Left lung (tissue), 10 donors: ENCODE measurements around the gene FRY. TPM values are rescaled to one million over a fixed set of nuclear protein-coding genes. Genes with fewer than 3 reads are reported as not detected.
"Not testable (repeated sequence)": the region's sequence is repeated elsewhere in the genome, so short reads cannot be mapped to it uniquely, and the experiment has no call there.

Experiments
- ATAC-seq: fragments of 200-7000 bp; cut with Tn5 transposase; one replicate; pipeline ENCODE4 v1.9.1; 2020; ENCODE audit warnings: moderate library complexity
- DNase-seq, 4 donors: peaks; one replicate each; pipeline ENCODE4 v3.0.0-alpha.2; 2013 to 2020
- H3K27ac ChIP-seq, 2 donors: fragments of 200-600 bp; sonication (generic) in 1 of 2; one replicate each; pipeline versions ENCODE4 v1.5.0 to v1.8.0; 2020 to 2021
- H3K27me3 ChIP-seq, 2 donors: fragments of 200-600 bp; sonication (generic) in 1 of 2; one replicate each; pipeline versions ENCODE4 v1.5.0 to v1.8.0; 2020 to 2021
- H3K36me3 ChIP-seq, 2 donors: fragments of 200-600 bp; sonication (generic) in 1 of 2; one replicate each; pipeline versions ENCODE4 v1.5.0 to v1.8.0; 2020 to 2021
- H3K4me1 ChIP-seq, 2 donors: fragments of 200-600 bp; one replicate each; pipeline ENCODE4 v1.8.0; 2021
- H3K4me3 ChIP-seq, 2 donors: fragments of 200-600 bp; sonication (generic) in 1 of 2; one replicate each; pipeline versions ENCODE4 v1.5.0 to v1.8.0; 2020 to 2021; ENCODE audit warnings: mild to moderate bottlenecking in 1 of 2
- H3K9me3 ChIP-seq, 2 donors: fragments of 200-600 bp; sonication (generic) in 1 of 2; one replicate each; pipeline versions ENCODE4 v1.5.0 to v1.8.0; 2020 to 2021
- CTCF ChIP-seq, 2 donors: fragments of 200-600 bp; sonication (generic) in 1 of 2; IDR thresholded peaks; one replicate each; pipeline versions ENCODE4 v1.5.0 to v1.8.0; 2021; ENCODE audit warnings: antibody characterized with exemption in 2 of 2
- intact Hi-C, 2 donors: fragments of 100-400 bp; cut with DNase I; formaldehyde crosslinking; loops; one replicate each; pipeline versions ENCODE4 v1.11.2 to v1.14.2; 2022
- polyA plus RNA-seq, 6 donors: library from polyadenylated mRNA; unstranded; fragments of 120-200 nt; gene quantifications; one replicate each; pipeline ENCODE4 v1.2.1, GENCODE V29; 2013; ENCODE audit not compliant: insufficient read length in 6 of 6
- total RNA-seq, 2 donors: library from RNA; stranded (reverse); fragmentation: NEBNext Ultra II Directional; extraction: Animal tissue kit (Norgen Biotek cat#: 25700); gene quantifications; one replicate each; pipeline ENCODE4 v1.2.1, GENCODE V29; 2021
- donor health status: DM: no; HTN: yes; CAD: no.
- donor health status: DM: no; HTN: no; CAD: no.

FRY gene
- total and polyA plus RNA-seq, 8 donors, result 41.6 to 53.4 (median 49.2) TPM

GRCh38 chr13:32047088-32047487 is 15.5 kb downstream of the FRY start:
- intact Hi-C loops, result no loop called here
- DNase-seq (no peak), ATAC-seq (no peak)
- TF ChIP-seq CTCF (IDR thresholded peaks at IDR 0.05), result no peak
- Histone ChIP-seq H3K4me1 (peaks cover 4 to 39% of the 10 kb centered on the region in 2 donors), H3K27me3 (no peaks in the 10 kb centered on the region), H3K4me3 (no peak overlapping the region), H3K9me3 (no peaks in the 10 kb centered on the region), H3K27ac (peak overlapping the region in 1 of 2 donors; percentile 79), H3K36me3 (no peaks in the 10 kb centered on the region)

GRCh38 chr13:32047793-32048192 is 16.2 kb downstream of the FRY start:
- no peak for TF ChIP-seq CTCF (IDR thresholded peaks at IDR 0.05)
- no peak for DNase-seq
- peaks cover 4 to 39% of the 10 kb centered on the region in 2 donors for H3K4me1 ChIP-seq
- no peaks in the 10 kb centered on the region for H3K27me3 ChIP-seq
- no peaks in the 10 kb centered on the region for H3K9me3 ChIP-seq
- intact Hi-C loops, result no loop called here
- no peak for ATAC-seq
- no peak overlapping the region for H3K4me3 ChIP-seq
- H3K36me3 ChIP-seq, result no peaks in the 10 kb centered on the region
- H3K27ac ChIP-seq, result peak overlapping the region in 1 of 2 donors; percentile 79

GRCh38 chr13:32048816-32049215 is 17.2 kb downstream of the FRY start:
- no peak for TF ChIP-seq CTCF (IDR thresholded peaks at IDR 0.05)
- Histone ChIP-seq H3K4me1 (peaks cover 4 to 39% of the 10 kb centered on the region in 2 donors), H3K36me3 (no peaks in the 10 kb centered on the region), H3K9me3 (no peaks in the 10 kb centered on the region), H3K4me3 (no peak overlapping the region), H3K27ac (peak overlapping the region in 1 of 2 donors; percentile 79), H3K27me3 (no peaks in the 10 kb centered on the region)
- DNase-seq (no peak), ATAC-seq (no peak)
- intact Hi-C loops, result no loop called here

- Histone ChIP-seq H3K4me1 (peaks cover 4 to 31% of the 10 kb centered on the region in 2 donors), H3K9me3 (no peaks in the 10 kb centered on the region), H3K36me3 (no peaks in the 10 kb centered on the region), H3K4me3 (no peak overlapping the region), H3K27me3 (no peaks in the 10 kb centered on the region), H3K27ac (no peak overlapping the region)
- DNase-seq (no peak), ATAC-seq (no peak)
- TF ChIP-seq CTCF (IDR thresholded peaks at IDR 0.05), result no peak
- intact Hi-C loops, result no loop called here
These were observed 19.6 kb downstream of the FRY start for GRCh38 chr13:32051156-32051555.

GRCh38 chr13:32056316-32056715 is 24.7 kb downstream of the FRY start:
- DNase-seq (no peak), ATAC-seq (no peak)
- TF ChIP-seq CTCF (IDR thresholded peaks at IDR 0.05), result no peak
- H3K4me3 ChIP-seq, result no peak overlapping the region
- H3K27ac ChIP-seq, result no peak overlapping the region
- H3K4me1 ChIP-seq, result no peaks in the 10 kb centered on the region
- no peaks in the 10 kb centered on the region for H3K27me3 ChIP-seq
- H3K36me3 ChIP-seq, result no peaks in the 10 kb centered on the region
- intact Hi-C loops, result no loop called here
- H3K9me3 ChIP-seq, result no peaks in the 10 kb centered on the region

GRCh38 chr13:32057325-32057724 is 25.8 kb downstream of the FRY start:
- DNase-seq, H3K9me3 ChIP-seq, intact Hi-C loops, H3K27ac ChIP-seq, H3K27me3 ChIP-seq, H3K36me3 ChIP-seq, H3K4me1 ChIP-seq, H3K4me3 ChIP-seq: not testable (repeated sequence)
- peak; percentile 52 for ATAC-seq
